H1 (cell line): Measurements from ENCODE around the gene CCBE1. TPM values are rescaled to one million over a fixed set of nuclear protein-coding genes. Genes with fewer than 3 reads are reported as not detected.

ENCODE experiments used
- NRF1 ChIP-seq: IDR thresholded peaks from 2 replicates; pipeline ENCODE4 v1.6.1; 2011; ENCODE audit warnings: mild to moderate bottlenecking, low read depth, low read length, improper control_type of control experiment
- RBBP5 ChIP-seq: IDR thresholded peaks from 2 replicates; pipeline ENCODE4 v1.7.1; 2012; ENCODE audit warnings: low read depth, mild to moderate bottlenecking, inconsistent platforms, low read length, moderate library complexity, borderline replicate concordance
- SP4 ChIP-seq: IDR thresholded peaks from 2 replicates; pipeline ENCODE4 v1.6.1; 2012; ENCODE audit warnings: low read length, inconsistent platforms
- polyA plus RNA-seq, 7 experiments: library from polyadenylated mRNA; depleted of rRNA in 3 of 7; stranded (reverse) in 5 of 7; unstranded in 2 of 7; fragments of >200 nt in 5 of 7; fragments of 200-250 nt in 2 of 7; gene quantifications; 1 replicate in 5 of 7; 2 replicates in 1 of 7; 4 replicates in 1 of 7; pipeline versions ENCODE4 v1.2.1 to v1.2.3, GENCODE V29; 2011 to 2013; ENCODE audit warnings: missing spikeins in 2 of 7, mixed read lengths in 2 of 7
- total RNA-seq: library from RNA; stranded (reverse); fragmentation: NEBNext Ultra II Directional; extraction: Animal tissue kit (Norgen Biotek cat#: 25700); gene quantifications from 2 replicates; pipeline ENCODE4 v1.2.1, GENCODE V29; 2021

CCBE1 gene
- total and polyA plus RNA-seq, 2 of the 8 experiments (the other 6 are each of a cell fraction or from before 2014, with no cell fraction given) = 2.1 to 2.6 TPM

GRCh38 chr18:59672235-59672711 lies 24.9 kb downstream of the CCBE1 start (continued):
- TF ChIP-seq NRF1 (no peak), SP4 (no peak), RBBP5 (no peak)
